ENCODE measurements around the gene FAM81B.

Gene FAM81B

DNA sequence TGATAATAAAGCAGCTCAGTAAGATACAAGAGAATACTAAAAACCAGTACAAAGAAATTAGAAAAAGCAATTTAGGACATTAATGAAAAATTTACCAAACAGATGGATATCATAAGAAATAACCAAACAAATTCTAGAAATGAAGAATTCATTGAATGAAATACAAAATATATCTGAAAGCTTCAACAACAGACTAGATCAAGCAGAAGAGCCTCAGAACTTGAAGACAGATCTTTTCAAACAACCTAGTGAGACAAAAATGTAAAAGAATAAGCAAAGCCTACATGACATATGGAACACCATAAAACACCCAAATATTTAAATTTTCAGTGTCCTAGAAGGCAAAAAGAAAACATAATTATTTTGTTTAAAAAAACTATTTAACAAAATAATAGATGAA lies 96.7 kb downstream of the FAM81B start:
- no peak overlapping the region for H3K4me3 ChIP-seq (ENCODE audit: low read depth, low read length)
- peaks cover 50% of the 10 kb centered on the region for H3K36me3 ChIP-seq
- DNase-seq, result no peak

More for the DNA sequence above, 96.7 kb downstream of the FAM81B start:
- Histone ChIP-seq H3K4me1 (no peaks in the 10 kb centered on the region), H3K9me3 (no peaks in the 10 kb centered on the region), H3K27me3 (no peaks in the 10 kb centered on the region)
- no peak for TF ChIP-seq CTCF (IDR thresholded peaks at IDR 0.05; ENCODE audit: low read depth, low read length)
